HG03432 (cell line): ENCODE results near the gene CCR3.

Experiments
- ATAC-seq: cut with Tn5 transposase; IDR thresholded peaks from one replicate; pipeline ENCODE4 v1.9.1; 2021; ENCODE audit warnings: mild to moderate bottlenecking, moderate library complexity; ENCODE audit not compliant: unreplicated experiment

Gene CCR3

GRCh38 chr3:46293991-46294833 is 52.0 kb downstream of the CCR3 start:
- no peak for ATAC-seq

- ATAC-seq = no peak
These were observed 54.6 kb downstream of the CCR3 start for GRCh38 chr3:46296826-46297225.

GRCh38 chr3:46297658-46298423 is 55.6 kb downstream of the CCR3 start:
- no peak for ATAC-seq

GRCh38 chr3:46298871-46299607 is 56.8 kb downstream of the CCR3 start:
- peak; percentile 54 for ATAC-seq

GRCh38 chr3:46299608-46300460 is 57.6 kb downstream of the CCR3 start:
- ATAC-seq = peak; percentile 31

- no peak for ATAC-seq
These were observed 58.2 kb downstream of the CCR3 start for GRCh38 chr3:46300461-46300789.

- ATAC-seq = no peak
These were observed 59.0 kb downstream of the CCR3 start for GRCh38 chr3:46301122-46301835.

GRCh38 chr3:46303240-46303639 is 61.0 kb downstream of the CCR3 start:
- ATAC-seq = no peak

GRCh38 chr3:46304739-46305138 is 62.5 kb downstream of the CCR3 start:
- no peak for ATAC-seq

GRCh38 chr3:46312991-46313390 is 70.7 kb downstream of the CCR3 start:
- no peak for ATAC-seq

GRCh38 chr3:46314517-46314916 is 72.3 kb downstream of the CCR3 start:
- ATAC-seq = no peak

- ATAC-seq = no peak
These were observed 73.9 kb downstream of the CCR3 start for GRCh38 chr3:46316206-46316605.
